HS-27A (cell line): Measurements from ENCODE around the gene RGS8.

Experiments used
- DNase-seq: peaks from one replicate; pipeline ENCODE4 v3.0.0-alpha.2; 2012; ENCODE audit warnings: low read depth, missing footprints

Gene RGS8

GRCh38 chr1:182671750-182672486, 12.5 kb downstream of the RGS8 start:
- DNase-seq, result no peak

DNA sequence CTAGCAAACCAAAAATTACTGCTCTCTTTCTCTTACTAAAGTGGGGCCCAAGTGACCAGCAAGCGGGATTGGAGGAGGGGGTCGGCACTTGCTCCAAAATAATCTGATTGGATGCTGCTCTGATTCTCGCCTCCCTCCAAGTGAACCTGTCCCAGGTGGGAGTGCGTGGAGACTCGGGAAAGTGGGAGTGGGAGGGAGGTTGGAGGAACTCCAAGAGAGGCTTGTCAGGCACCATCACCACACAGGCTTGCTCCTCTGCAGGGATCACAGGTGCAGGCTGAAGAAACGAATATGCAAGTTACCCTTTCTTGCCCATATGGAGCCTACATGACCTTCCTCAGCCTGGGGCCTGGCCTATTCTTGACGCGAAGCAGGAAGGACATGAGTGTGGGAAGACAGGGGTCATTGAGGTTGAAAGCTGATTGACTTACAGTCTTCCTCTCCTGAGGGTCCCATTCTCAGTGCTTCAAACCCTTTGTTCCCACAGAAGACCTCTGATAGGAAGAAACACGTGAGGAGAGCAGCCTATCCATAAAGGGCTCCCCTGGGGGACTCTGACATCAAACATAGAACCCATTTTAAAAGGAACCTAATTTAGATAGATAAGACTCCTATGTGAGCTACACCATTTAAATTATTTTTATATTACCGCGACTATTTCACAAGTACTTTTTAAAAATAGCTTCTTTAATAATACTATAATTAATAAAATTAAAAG, 14.2 kb downstream of the RGS8 start:
- DNase-seq, result no peak

DNA sequence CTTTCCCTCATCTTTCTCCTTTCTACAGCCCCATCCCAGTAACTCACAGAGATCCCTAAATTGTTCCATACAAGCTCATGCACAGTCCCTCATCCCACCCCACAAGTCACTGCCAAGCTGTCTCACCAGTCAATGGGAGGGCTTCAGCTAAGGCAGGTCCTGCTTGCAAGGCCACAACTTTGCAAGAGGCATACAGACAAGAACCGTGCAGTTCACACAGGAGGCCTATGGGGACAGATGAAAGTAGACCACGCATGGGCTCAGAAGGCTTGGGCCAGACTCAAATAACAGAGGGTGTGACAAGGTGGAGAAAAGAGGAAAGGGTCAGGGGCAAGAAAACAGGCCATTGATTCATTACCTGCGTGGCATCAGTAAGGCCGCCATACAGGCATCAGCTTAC, 15.1 kb downstream of the RGS8 start:
- DNase-seq, result no peak

DNA sequence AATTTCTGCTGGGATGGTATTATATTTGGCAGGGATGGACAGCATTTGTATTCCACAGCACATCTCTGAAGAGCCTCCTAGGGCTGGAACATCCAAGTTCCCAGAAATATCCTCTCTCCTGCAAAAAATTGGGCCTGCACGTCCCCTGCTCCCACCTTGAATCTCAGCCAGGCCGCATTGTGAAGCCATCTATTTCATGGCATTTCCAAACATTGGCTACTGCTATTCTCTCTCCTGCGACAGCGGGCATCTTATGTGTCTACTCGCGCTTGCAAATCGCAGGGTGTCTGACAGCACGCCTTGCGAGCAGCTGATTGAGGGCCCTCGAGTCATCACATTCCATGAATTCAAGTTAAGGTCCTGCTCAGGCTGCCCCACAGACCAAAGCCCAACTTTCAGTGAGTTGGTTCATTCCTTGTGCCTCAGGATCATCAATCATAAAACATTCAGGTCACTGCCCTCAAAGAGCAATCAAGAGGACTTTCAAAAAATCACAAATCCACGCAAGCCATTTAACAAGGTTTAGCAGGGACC, 15.8 kb downstream of the RGS8 start:
- DNase-seq, result no peak

- DNase-seq, result no peak
Observed at GRCh38 chr1:182667848-182668505, 16.4 kb downstream of the RGS8 start.

DNA sequence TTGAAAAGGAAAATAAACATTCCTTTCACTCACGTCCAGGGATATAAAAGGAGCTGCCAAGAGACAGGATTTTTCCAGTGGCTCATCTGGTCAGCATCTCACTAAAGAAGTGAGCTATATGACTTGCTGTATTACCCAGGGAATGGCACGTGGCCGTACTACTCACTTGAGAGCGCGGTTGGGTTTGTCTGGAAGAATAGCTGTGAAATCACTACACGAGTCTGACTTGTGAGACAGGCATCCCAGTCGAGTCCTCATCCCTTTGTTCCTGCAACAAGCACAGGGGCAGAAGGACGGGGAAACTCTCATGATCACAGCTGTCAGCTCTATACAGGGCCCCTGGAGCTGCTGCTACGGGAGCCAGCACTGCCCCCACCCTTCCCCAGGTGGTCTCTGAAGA, 17.7 kb downstream of the RGS8 start:
- no peak for DNase-seq

DNA sequence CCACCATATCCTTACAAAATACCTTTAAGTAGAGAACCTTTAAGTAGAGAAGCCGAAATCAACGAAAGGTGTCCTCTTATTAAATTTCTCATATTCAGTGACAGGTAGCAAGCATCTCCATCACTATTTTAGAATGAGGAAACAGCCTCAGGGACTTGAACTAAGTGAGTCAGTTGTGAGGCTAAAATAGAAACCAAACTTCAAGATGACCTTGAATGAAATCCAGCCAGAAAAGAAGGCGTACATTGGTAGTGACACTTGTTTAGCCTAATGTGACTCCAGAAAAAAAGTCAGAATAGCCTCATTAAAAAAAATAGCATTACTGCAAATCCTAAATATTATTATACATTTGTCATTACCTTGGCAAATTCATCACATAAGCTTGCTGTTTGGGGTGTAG, 20.1 kb downstream of the RGS8 start:
- no peak for DNase-seq

GRCh38 chr1:182662956-182663355, 21.4 kb downstream of the RGS8 start:
- DNase-seq, result no peak

GRCh38 chr1:182662121-182662890, 22.1 kb downstream of the RGS8 start:
- no peak for DNase-seq

DNA sequence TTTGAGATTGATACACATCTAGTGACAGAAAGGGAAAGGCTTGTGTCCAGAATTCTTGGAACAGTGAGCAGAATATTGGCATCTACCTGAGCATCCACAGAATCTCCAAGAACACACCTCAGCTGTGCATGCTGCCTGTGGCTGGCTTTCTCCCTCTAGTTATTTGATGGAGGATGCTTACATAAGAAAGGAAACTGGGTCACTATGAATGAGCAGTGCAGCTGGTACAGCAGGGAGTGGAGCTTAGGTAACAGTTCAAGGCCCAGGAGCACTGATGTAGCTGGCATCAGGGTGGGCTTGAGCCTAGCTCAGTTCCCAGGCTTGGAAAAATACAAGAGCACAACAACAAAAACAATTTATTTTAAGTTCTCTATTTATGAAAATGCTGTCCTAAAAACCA, 26.3 kb downstream of the RGS8 start:
- no peak for DNase-seq

GRCh38 chr1:182656842-182657397, 27.5 kb downstream of the RGS8 start:
- DNase-seq, result no peak

- DNase-seq, result no peak
Observed at GRCh38 chr1:182653986-182654385, 30.4 kb downstream of the RGS8 start.

- DNase-seq, result no peak
Observed at GRCh38 chr1:182652933-182653332, 31.5 kb downstream of the RGS8 start.

GRCh38 chr1:182651339-182651724, 33.1 kb downstream of the RGS8 start:
- no peak for DNase-seq

GRCh38 chr1:182650678-182651338, 33.6 kb downstream of the RGS8 start:
- DNase-seq, result no peak

- no peak for DNase-seq
Observed at GRCh38 chr1:182649041-182649440, 35.3 kb downstream of the RGS8 start.

DNA sequence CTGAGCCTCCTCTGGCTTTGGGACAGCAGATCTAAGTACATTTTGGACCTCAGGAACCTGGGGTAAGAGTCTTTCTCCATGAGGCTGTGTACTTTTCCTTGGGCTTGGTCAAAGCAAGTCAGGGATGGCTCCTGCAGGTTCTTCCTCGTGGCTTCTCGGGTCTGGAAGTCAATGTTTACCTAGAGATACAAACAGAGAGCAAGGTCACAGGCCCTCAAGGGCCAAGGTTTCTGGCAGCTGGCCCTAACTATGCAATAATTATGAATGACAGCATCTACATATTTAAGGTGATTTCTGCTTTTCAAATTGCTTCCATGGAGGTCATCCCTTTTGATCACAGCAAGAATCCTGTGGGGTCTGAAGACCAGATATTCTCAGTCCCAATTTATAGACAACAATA, 37.6 kb downstream of the RGS8 start:
- DNase-seq, result no peak

DNA sequence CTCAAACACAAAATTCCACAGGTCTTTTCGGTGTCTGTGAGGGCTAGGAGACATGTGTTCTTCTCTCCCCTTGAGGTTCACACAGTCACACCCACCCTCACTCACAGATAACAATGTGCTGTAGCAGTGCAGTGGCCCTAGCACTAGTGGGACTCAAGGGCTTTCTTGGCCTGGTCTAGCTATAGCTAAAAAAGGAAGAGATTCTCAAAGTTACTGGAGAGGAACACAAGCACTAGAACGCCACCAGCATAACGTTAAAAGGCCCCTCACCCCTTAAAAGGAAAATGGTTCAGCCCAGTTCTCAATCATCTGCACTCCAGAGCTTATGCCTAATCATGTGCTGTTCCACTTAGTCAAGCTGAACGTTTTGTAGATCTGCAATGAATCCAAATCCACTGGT, 39.5 kb downstream of the RGS8 start:
- DNase-seq, result no peak

GRCh38 chr1:182643699-182644098, 40.7 kb downstream of the RGS8 start:
- no peak for DNase-seq

GRCh38 chr1:182642461-182642860, 41.9 kb downstream of the RGS8 start:
- DNase-seq, result no peak

- DNase-seq, result no peak
Observed at GRCh38 chr1:182641561-182641960, 42.8 kb downstream of the RGS8 start.
